Lower leg skin (tissue), 3 donors: ENCODE data around the gene PLEKHB1.

Source experiments
- POLR2A ChIP-seq, 2 donors: fragments of 450-650 bp; IDR thresholded peaks; one replicate each; pipeline ENCODE4 v1.6.1; 2016 to 2017; ENCODE audit warnings: antibody characterized with exemption in 2 of 2, mild to moderate bottlenecking in 1 of 2, moderate library complexity in 1 of 2
- TF ChIP-seq, protein P1 (sequence below), 3 donors: fragments of 450-650 bp; IDR thresholded peaks; one replicate each; pipeline ENCODE4 v1.5.1; 2016; ENCODE audit warnings: antibody characterized with exemption in 3 of 3, mild to moderate bottlenecking in 3 of 3, moderate library complexity in 2 of 3

DNA sequence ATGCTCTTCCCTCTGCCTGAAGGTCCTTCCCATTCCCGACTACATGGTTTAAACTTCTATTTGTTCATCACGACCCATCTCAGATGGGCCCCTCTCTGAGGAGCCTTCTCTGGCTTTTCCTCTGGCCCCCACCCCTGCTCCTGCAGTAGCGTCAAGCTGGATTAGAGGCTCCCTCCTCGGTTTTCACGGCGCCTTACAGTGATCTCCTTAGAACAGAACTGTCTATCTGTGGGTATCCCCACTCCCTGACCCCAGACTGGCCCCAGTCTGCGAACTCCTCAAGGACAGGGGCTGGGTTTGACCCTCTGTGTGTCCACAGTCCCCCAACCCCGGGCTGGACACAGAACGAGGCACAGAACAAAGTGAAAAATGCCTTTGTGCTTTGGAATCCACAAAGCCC, 2.8 kb downstream of the PLEKHB1 start:
- TF ChIP-seq POLR2A (IDR thresholded peaks at IDR 0.05), result no peak
- TF ChIP-seq, protein P1, sequence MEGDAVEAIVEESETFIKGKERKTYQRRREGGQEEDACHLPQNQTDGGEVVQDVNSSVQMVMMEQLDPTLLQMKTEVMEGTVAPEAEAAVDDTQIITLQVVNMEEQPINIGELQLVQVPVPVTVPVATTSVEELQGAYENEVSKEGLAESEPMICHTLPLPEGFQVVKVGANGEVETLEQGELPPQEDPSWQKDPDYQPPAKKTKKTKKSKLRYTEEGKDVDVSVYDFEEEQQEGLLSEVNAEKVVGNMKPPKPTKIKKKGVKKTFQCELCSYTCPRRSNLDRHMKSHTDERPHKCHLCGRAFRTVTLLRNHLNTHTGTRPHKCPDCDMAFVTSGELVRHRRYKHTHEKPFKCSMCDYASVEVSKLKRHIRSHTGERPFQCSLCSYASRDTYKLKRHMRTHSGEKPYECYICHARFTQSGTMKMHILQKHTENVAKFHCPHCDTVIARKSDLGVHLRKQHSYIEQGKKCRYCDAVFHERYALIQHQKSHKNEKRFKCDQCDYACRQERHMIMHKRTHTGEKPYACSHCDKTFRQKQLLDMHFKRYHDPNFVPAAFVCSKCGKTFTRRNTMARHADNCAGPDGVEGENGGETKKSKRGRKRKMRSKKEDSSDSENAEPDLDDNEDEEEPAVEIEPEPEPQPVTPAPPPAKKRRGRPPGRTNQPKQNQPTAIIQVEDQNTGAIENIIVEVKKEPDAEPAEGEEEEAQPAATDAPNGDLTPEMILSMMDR (IDR thresholded peaks at IDR 0.05), result no peak
